Fibroblast of villous mesenchyme (primary cell): Measurements from ENCODE around the gene SPDYC. TPM values are rescaled to one million over a fixed set of nuclear protein-coding genes. Genes with fewer than 3 reads are reported as not detected.

Experiments used
- DNase-seq: peaks from one replicate; pipeline ENCODE4 v3.0.0-alpha.2; 2010; ENCODE audit warnings: low read depth
- H3K4me3 ChIP-seq: 2 replicates; pipeline ENCODE4 v1.5.1; 2011; ENCODE audit warnings: low read depth, mild to moderate bottlenecking, low read length
- total RNA-seq: library from RNA; depleted of rRNA; stranded (reverse); fragments of >200 nt; gene quantifications from 2 replicates; pipeline ENCODE4 v1.2.3, GENCODE V29; 2012
- TF ChIP-seq, protein P1 (sequence below): IDR thresholded peaks from 2 replicates; pipeline ENCODE4 v1.5.1; 2012; ENCODE audit warnings: low read depth, mild to moderate bottlenecking, low read length; ENCODE audit not compliant: insufficient read depth

The SPDYC gene
- total RNA-seq: not detected in 2 replicates

- peak; percentile 47 for DNase-seq
- TF ChIP-seq, protein P1, sequence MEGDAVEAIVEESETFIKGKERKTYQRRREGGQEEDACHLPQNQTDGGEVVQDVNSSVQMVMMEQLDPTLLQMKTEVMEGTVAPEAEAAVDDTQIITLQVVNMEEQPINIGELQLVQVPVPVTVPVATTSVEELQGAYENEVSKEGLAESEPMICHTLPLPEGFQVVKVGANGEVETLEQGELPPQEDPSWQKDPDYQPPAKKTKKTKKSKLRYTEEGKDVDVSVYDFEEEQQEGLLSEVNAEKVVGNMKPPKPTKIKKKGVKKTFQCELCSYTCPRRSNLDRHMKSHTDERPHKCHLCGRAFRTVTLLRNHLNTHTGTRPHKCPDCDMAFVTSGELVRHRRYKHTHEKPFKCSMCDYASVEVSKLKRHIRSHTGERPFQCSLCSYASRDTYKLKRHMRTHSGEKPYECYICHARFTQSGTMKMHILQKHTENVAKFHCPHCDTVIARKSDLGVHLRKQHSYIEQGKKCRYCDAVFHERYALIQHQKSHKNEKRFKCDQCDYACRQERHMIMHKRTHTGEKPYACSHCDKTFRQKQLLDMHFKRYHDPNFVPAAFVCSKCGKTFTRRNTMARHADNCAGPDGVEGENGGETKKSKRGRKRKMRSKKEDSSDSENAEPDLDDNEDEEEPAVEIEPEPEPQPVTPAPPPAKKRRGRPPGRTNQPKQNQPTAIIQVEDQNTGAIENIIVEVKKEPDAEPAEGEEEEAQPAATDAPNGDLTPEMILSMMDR: no peak
- H3K4me3 ChIP-seq: no peak within 1 kb of the TSS
Observed at GRCh38 chr11:65170058-65170534, at the start of gene SPDYC. TSS of gene SPDYC (plus strand) at chr11:65170233. CDS start at chr11:65171358, 1,125 bp downstream.

GRCh38 chr11:65120831-65121230, 49.2 kb upstream of the SPDYC start:
- peak overlapping the region; percentile 99 for H3K4me3 ChIP-seq
- TF ChIP-seq, protein P1: no peak
- no peak for DNase-seq

DNA sequence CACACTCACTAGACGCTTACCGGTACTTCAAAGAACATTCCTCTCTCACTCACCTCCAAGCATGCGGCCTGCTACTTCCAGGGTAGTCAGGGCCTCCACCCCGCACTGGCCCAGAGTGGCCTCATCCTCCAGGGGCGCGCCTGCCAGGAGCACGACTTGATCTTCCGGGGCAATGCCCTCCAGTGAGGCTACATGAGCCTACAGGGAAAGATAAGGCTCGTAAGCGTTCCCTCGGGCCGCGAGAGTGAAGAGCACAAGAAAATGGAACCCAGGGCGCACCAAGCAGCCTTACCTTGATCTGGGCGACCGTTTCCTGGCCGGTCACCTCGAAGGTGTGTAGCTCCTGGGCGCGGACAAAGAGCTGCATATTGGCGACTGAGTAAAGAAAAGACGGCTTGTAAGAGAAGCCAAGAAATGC, 48.6 kb upstream of the SPDYC start:
- DNase-seq: no peak
- H3K4me3 ChIP-seq: peak overlapping the region; percentile 99
- TF ChIP-seq, protein P1: no peak

DNA sequence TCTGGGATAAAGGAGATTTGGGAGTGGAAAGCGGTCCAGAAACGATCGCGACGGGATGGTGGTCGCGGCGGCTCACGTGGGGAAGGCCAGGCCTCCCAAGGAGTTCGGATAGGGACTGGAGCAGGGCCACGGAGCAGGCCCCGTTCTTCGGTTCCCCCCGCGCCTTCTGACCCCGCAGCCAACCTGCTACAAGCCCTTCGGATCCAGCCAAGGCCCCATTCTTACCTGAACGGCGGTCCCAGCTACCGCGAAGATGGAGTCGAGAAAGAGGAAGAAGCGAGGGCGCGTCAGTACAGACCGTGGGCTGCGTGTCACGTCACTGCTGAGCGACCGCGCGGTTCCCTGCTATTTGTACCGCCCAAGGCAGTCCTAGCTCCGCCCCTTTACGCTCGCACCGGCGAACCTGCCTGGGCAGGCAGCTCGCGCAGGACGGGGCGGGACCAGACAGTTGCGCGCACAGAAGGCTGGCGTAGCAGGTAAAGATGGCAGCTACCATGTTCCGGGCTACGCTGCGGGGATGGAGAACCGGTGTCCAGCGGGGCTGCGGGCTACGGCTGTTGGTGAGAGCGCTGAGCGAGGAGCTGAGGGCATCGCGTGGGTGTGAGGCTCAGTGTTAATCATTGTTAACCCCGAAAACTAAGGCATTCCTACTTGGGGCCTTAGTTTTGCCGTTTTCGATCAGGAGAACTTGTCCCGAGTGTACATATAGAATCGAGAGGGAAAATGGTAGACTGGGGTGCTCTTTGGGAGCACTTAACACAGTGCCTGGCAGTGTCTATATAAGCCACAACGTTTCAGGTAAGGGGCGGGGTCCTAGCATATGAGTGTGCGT, 48.0 kb upstream of the SPDYC start, which contains the start of the genes FAU and MRPL49:
Gene FAU, minus strand, starts transcription at position 270 of the 832 bp plus-strand sequence. CDS start 321 bp downstream, outside the sequence.
Gene MRPL49, plus strand, starts transcription at position 457 of the 832 bp plus-strand sequence. Its CDS starts 26 bp downstream, at position 483.
- H3K4me3 ChIP-seq: peak within 1 kb of the TSS; percentile 99
- DNase-seq: peak; percentile 97
- TF ChIP-seq, protein P1: no peak

GRCh38 chr11:65124480-65125196, 45.4 kb upstream of the SPDYC start:
- TF ChIP-seq, protein P1: no peak
- no peak for DNase-seq
- no peak overlapping the region for H3K4me3 ChIP-seq

DNA sequence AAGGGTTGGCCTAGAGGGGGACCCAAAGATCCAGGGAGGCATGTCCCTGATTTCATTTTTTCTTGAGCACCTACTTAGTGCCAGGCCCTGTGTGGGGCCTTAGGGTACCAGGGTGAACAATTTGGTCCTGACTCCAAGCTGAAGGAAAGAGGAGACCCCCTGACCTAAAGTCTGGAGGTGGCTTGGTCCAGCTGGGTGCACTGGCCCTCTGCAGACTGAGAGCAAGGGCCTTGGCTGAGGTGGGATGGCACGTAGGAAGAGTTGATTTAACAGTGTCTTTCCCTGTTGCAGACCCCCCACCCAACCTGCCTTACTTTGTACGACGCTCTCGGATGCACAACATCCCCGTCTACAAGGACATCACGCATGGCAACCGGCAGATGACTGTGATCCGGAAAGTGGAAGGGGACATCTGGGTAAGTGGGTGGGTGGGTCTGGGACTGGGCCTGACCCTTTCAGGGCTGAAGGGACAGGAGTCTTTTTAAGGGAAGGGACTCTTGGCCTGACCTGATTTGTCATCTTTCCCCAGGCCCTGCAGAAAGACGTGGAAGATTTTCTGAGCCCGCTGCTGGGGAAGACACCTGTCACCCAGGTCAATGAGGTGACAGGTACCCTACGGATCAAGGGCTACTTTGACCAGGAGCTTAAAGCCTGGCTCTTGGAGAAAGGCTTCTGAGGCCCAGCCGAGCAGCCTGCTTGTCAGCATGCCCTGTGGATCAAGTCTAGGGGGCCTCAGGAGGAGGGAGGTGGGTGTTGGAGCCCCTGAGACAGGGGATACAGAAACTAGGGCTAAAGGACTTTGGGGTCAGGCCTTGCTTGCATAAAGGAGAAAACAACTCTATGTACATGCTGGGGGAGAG, 44.6 kb upstream of the SPDYC start:
- DNase-seq: no peak
- H3K4me3 ChIP-seq: no peak overlapping the region
- TF ChIP-seq, protein P1: no peak
